UCSD-AML1 (cell line): Measurements from ENCODE around the gene BAHD1.
A peak's percentile ranks its signal among the peaks of the same experiment; 100 is the strongest.
"Not testable (repeated sequence)": the region's sequence is repeated elsewhere in the genome, so short reads cannot be mapped to it uniquely, and the experiment has no call there.

Experiments used
- DNase-seq: peaks from one replicate; lab custom pipeline; 2025; ENCODE audit not compliant: unreplicated experiment; lab: John Stamatoyannopoulos, UW

The BAHD1 gene

DNA sequence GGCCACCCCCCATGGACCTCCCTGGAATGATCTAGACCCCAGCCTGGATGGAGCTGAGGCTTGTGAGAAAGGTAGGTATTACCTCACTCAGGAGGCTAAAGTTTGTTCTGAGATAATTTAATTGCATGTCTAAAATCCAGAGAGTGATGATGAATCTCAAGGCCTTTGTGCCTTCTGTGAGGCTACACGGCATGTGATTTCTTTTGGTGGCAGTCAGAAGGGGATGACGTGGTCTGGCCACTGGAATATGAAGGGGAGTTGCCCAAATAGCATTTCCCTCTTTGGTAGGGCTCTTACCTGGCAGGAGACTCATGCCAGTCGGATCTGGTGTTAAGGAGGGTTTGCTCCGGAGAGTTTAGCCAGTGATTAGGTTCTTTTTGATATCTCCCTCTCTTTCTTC is 2.5 kb downstream of the BAHD1 start:
- DNase-seq: no peak

DNA sequence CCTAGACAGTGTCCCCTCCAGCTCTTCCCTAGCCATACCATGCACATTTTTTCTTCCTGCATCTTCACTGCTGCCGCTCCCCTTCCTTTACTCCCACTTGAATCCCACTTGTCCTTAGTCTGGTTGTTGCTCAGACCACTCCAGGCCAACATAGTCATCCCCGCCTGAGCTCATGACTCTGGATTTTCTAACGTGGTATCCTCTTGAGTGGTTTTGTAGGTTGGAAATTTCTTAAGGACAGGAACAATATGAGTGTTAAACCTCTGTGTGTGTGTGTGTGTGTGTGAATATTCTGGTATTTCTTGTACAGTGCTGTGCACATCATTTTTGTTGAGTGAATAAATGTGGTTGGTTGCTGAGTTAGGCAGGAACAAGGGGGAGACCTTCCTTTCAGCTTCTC is 3.1 kb downstream of the BAHD1 start:
- DNase-seq: no peak

DNA sequence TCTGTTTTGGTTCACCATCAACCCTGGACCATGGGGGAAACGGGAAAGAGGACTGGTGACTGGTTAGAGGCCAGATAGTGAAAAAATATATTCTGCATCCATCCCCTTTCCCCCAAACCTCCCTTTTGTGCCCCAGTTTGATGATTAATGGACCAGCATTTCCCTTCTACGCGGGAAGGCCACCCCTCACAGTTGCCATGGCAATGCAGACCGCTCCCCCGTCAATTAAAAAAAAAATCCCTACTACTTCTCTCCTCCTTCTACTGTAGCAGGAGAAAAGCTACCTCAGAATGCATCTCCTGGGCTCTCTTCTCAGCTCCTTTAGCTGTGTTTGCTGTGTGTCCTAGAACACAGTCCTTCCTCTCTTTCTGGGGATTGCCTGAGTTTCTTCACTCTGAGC is 4.0 kb downstream of the BAHD1 start:
- no peak for DNase-seq

DNA sequence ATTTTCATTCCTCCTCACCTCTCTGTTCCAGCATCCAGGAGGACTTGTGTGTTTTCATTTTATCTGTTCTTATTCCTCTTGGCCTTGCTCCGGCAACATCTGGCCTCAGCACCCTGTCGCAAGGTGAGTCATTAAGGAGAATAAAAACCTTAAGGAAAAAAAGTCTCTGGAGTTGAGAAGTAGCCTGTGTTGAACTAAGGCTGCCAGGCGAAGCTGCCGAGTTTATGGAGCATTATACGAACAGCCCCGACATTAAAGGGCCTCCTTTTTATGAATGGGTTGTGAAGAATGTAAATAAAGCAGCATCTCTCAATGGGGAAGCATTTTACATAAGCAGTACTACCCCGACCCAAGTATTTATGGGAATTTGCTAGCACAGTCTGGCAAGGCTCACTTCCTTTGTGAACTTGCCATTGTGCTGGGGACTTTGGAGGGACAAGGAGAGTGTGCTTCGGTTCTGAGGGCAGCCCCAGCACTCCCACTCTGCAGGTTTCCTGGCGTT is 4.7 kb downstream of the BAHD1 start:
- DNase-seq: peak; percentile 46

DNA sequence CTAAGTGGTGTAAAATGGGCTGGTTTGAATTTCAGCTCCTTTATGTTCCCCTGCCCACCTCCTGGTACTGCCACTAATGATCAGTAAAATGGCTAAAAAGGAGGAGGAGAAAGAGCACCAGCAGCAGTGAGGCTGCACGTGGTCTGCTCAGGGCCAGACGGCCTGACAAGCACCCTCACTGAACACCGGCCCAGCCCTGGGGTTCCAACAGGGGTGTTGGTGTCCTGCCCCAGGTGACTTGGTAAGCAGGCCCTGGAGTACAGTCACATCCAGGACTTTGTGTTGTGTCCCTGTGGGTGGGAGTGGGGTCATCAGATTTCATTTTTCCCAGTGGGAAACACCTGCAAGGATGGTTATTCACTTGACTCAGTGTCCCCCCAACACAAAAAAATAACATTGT is 5.4 kb downstream of the BAHD1 start:
- DNase-seq: no peak

DNA sequence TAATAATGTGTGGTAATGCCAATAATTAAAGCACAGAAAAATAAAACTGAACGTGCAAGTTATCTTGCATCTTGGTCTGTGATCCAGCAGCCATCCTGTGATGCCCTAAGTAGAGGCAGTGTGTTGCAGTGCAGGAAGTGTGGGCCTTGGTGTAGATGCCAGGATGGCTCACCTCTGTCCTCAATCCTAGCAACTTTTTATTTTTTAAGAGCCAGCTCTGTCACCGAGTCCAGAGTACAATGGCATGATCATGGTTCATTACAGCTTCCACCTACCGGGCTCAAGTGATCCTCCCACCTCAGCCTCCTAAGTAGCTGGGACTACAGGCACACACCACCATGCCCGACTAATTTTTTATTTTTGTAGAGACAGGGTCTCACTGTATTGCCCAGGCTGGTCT is 7.6 kb downstream of the BAHD1 start:
- no peak for DNase-seq

DNA sequence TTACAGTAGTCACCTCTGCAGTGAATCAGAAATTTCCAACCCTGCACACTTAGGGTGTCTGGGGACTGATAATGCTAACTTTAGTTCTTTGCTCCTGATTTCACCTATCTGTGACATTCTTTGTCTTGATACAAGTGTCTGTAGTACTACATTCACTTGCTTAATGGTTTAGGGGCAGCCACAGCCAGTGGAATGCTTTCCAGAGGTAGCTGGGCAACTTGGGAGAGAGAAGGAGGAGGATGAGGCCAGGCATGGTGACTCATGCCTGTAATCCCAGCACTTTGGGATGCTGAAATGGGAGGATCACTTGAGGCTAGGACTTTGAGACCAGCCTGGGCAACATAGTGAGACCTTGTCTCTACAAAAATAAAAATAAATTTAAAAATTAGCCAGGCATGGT is 8.5 kb downstream of the BAHD1 start:
- DNase-seq: no peak

DNA sequence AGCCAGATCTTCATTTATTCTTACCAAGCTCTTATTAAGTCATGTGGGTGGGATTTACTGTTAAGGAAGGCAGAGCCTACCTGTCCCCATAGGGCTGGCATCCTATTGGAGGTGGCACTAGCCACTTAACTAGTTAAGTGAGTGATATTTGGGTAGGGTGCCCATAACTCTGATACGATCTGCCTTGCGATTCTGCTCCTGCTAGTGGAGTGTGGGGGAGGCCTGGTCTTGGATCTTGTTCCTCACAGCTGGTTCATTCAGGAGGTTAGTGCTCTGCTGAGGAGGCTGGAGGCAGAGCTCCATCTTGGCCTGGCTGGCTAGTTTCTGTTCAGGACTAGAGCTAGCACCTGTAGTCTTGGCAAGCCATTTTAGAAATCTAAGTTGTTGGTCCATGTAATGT is 9.3 kb downstream of the BAHD1 start:
- DNase-seq: no peak

DNA sequence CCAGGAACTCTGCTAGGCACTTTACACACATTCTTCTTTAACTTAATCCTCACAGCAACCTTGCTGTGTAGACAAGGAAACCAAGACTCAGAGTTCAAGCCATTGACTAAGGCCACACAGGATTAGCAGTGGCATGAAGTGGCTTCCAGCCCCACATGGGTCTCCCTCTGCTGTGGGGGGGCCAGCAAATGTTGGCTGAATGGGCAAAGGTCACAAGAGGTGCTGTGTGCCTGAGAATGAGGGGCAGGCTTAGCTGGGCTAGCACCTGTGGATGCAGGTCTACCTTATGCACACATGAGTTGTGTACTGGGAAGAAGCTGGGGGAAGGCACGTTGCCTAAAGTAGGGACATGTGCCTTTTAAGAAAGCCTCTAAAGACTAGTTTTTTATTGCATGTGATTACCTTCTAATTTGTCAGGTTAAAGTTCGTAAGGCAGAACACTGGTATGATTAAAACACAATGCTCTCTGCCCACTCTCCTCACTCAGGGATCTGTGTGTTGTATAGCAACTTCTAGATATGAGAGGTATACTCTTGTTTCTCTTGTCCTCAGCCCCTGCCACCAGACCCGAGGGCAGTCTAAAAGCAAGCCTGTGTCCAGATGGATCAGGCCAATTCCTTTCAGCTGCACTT is 10.9 kb downstream of the BAHD1 start:
- DNase-seq: no peak

DNA sequence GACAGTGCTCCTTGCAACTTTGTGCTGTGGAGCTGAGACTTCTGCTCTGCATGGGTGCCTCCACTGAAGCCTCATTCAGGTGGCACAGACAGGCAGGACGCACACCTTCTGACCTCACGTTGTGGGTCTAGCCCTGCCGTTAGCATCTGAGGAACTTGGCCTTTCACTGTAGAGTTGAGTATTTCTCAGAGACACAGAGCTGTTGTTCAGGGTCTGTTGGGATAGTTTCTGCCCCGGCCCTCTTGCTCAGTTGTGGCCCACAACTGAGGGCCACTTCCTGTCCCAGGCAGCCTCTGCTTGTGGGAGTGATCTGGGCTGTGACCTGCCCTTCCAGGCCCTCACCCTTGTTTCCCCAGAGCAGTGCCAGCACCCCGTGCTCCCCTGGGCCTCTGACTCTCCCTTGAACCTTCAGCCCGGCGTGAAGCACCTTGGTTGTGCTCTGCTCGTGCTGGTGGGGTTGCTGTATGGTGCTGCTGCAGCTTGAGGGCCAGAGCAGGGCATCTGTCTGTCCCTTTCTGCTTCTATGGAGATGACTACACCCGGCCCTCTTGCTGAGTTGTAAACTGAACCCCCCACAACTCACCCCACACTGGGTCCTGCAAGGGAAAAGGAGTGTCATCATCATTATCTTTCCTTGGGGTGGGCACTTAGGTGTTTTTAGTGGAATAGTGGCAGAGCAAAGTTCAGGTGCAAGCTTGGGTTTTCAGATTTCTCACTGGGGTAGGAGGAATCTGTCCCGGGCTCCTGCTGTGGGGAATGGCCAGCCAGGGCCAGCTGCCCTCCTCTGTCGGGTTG is 11.7 kb downstream of the BAHD1 start:
- DNase-seq: no peak

DNA sequence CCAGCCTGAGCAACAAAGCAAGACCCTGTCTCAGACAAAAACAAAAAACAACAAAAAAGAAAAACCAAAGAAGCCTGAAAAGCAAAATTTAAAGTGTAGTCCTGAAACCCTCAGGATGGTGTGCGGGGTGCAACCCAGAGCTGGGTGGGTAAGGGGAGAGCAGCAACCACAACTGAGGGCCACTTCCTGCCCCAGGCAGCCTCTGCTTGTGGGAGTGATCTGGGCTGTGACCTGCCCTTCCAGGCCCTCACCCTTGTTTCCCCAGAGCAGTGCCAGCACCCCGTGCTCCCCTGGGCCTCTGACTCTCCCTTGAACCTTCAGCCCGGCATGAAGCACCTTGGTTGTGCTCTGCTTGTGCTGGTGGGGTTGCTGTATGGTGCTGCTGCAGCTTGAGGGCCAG is 13.2 kb downstream of the BAHD1 start:
- DNase-seq: not testable (repeated sequence)

DNA sequence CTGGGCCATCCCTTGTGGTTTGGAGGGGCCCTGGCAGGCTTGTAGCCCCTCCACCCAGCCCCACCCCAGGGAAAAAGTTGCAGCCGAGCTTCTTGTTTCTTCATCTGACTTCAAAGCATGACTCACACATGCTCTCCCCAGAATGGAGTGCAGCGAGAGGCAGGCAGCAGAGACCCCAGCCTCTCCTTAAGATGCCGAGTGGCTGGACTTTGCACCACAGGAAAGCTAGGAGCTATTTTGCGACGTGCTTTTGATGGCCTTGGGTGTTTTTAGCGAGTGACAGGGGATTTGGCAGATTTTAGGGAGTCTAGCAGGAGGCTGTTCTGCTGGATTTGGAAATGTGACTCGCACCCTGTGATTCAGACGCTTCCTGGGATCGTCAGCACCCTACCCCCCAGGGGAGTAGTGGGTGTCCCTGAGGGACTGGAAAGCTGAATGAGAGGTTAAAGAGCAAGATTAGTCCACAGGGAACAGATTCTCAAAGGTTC is 14.2 kb downstream of the BAHD1 start:
- no peak for DNase-seq

DNA sequence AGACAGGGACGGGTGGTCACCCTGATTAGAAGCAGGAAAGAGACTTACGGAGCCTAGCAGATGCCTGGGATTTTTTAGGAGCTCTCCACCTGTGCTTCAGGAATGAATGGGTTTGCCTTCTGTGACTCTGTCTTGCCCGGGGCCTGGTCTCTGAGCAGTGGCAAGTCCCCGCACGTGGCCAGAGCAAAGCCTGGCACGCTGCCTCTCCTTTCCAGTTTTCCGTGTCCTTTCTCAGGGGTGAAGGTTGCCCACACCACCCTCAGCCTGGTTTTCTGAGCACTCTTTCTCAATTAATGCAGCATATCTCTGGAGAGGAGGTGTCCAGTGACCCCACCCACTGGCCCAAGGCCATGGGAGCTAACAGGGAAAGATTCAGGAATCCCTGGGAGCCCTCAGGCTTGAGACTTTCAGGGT is 15.6 kb downstream of the BAHD1 start:
- no peak for DNase-seq

DNA sequence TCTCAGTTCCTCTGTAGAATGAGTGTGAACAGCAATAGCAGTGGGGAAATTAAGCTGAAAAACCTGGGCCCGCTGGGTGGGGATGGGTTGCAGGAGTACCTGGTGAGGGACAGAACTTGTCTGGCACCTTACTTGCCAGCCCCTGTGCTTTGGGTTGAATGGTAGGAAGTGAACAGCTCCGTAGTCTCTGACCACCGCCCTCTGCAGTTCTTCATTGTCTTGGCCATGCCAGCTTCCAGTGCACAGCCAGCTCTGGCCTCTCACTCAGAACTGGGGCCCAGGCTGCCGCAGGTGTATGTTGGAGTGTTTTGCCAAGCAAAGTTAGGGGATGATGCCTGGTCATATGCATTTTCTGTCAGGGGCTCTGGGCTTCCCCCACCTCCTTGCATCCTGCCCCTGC is 16.0 kb downstream of the BAHD1 start:
- no peak for DNase-seq

DNA sequence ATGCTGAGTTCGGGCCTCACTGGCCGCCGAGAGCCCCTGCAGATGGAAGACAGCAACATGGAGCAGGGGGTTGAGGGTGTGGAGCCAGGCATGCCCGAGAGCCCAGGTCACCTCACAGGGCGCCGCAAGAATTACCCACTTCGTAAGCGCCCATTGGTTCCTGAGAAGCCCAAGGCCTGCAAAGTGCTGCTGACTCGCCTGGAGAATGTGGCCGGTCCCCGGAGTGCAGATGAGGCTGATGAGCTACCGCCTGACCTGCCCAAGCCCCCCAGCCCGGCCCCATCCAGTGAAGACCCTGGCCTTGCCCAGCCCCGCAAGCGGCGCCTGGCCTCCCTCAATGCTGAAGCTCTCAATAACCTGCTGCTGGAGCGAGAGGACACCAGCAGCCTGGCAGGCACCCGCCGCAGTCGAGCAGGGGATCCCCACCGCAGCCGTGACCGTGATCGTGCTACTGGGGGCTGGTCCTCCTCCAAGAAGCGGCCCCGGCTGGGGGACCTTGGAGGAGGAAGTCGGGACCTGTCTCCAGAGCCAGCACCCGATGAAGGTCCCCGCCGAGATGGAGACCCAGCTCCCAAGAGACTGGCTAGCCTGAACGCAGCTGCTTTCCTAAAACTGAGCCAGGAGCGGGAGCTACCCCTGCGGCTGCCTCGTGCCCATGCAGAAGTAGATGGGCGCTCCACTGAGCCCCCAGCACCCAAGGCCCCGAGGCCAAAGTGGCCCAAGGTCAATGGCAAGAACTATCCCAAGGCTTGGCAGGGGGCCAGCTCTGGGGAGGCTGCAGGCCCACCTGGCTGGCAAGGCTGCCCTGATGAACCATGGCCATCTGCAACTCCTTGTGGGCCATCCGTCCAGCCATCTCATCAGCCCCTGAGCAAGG is 18.0 kb downstream of the BAHD1 start:
- DNase-seq: no peak

DNA sequence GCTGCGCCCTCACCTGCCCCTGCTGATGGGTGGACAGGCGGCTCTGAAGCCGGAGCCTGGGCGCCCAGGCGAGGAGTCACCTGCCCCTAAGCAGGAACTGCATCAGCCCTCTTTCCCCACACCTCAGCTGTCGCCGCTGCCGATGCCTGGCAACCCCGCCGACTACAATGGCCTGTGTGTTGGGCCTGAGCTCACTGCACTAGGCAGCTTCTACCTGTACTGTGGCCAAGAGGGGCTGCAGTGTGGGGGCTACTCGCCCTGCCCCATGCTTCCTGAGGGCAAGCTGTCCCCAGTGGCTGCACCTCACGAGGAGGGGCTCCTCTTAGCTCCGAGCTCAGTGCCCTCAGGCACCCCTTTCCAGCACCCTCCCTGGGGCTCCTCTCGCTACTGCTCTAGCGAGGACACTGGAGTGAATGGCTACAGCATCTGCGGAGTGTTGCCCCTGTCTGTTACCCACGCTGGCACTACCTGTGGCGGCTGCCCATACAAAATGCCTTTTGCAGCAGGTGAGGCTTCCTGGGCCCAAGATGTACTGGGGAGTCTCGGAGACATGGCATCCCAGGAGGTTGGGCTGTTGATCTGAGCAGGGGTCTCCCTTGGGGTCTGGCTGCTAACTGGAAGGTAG is 18.8 kb downstream of the BAHD1 start:
- DNase-seq: no peak

DNA sequence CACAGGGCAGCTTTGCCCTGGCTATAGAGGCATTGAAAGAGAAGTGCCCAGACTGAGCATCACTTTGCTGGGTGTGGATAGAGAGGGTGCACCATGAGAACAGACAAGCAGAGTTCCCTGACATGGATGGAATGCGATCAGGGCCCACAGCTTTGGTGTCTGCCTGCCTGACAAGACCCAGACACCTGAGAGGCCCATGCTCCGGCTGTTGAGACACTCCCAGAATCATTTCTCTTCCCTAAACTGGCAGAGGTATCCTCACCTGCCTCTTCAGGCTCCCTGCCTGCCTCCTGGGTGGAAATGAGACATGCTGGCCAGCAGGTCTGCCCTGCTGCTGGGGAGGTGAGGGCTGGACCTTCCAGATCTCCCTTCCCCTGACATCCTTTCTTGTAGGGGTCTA is 19.7 kb downstream of the BAHD1 start:
- no peak for DNase-seq

DNA sequence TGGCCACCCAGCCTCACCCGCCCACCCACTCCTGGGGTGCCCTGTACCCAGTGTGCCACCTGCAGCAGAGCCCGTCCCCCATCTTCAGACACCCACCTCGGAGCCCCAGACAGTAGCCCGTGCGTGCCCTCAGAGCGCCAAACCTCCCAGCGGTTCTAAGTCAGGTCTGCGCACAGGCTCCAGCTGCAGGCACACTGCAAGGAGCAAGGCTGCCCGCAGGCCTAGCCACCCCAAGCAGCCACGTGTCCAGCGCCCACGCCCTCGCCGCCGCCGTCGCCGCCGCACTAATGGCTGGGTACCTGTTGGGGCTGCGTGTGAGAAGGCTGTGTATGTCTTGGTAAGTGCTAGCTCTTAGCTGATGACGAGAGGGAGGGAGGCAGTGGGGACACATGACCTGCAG is 21.2 kb downstream of the BAHD1 start:
- DNase-seq: no peak

DNA sequence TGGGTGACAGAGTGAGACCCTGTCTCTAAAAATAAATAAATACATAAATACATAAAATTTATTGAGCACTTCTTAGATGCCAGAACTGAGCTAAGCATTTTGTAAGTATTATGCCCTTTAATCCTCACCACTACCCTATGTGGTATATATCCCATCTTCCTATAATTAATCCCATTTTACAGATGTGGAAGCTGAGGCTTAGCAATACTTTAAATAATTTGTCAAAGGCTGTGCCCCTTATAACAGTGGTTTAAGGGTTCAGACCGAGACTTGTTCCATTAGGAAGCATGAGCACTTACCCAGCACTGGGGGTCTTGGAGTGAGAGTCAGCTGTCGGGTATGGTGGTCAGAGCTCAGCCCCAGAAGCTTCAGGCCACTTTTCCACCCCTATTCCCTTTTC is 22.5 kb downstream of the BAHD1 start:
- DNase-seq: no peak

DNA sequence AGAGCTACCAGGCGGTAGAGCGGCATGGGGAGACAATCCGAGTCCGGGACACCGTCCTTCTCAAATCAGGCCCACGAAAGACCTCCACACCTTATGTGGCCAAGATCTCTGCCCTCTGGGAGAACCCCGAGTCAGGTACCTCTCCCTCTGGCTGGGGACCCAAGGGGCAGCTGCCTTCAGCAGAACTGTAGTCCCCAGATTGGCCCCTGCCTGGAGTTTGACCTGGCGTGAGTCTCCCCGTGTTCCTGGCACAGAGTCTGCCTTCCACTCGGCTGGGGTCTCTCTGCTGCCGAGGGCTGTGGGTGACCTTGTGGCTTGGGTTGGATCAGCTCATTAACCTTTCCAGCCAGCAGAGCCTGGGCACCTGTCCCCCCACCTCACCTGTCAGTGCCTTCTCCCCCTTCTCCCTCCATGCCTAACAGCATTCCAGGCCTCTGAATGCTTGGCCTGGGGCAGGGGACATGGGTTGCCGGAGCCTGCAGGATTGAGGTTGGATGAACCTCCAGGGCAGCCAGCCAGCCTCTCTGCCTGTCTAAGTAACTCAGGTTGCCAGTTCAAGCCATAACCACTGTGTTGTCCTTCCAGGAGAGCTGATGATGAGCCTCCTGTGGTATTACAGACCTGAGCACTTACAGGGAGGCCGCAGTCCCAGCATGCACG is 23.3 kb downstream of the BAHD1 start:
- no peak for DNase-seq
